CD4-positive, alpha-beta T cell treated with Interleukin-15 for 4 hours (primary cell): Measurements from ENCODE around the gene JUND.

Source experiments
- DNase-seq: peaks from one replicate; pipeline ENCODE4 v3.0.0-alpha.2; 2020; ENCODE audit warnings: low spot score

Gene JUND

DNA sequence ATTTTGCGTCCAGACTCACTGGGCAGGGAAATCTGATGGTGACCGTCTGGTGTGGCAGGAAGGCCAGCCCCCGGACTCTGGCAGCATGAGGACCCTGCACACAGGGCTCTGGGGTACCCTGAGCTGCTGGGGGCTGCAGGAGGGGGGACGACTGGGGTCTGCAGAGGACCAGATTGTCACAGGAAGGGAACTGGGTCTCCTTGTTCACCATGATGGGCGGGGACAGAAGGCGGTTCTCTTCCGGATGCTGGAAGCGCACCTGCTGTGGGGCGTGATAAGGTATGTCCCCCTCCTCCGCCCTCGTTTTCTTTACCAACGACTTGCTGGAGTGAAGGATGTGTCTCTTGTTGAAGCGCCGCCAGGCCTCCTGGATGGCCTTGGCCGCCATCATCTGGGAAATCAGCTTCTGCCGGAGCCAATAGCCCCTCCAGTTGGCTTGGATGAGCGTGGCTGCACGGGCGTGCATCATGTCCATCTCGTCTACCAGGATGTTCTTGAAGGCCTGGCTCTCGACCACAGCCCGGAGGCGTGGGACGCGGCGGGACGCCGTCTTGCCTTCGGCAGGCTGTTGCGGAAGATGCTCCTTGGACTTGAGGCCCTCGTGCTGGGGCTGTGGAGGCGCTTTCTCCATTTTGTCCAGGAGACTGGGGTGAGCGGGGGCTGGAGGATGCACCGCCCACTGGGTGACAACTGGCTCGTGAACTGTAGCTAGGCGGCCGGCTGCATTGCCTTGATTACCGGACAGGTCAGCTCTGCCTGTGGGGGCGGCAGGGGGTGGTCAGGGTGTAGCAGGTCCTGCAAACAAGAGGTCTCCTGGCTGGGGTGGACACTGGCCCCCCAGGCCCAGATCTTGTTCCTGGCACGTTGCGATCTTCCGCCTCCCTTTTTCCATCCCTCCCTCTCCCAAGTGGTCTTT lies 14.4 kb downstream of the JUND start:
- no peak for DNase-seq

GRCh38 chr19:18265582-18265981 lies 15.8 kb downstream of the JUND start:
- DNase-seq, result no peak

GRCh38 chr19:18264971-18265540 lies 16.4 kb downstream of the JUND start:
- DNase-seq, result no peak

- DNase-seq, result no peak
These were observed 17.1 kb downstream of the JUND start for GRCh38 chr19:18264137-18264854.

DNA sequence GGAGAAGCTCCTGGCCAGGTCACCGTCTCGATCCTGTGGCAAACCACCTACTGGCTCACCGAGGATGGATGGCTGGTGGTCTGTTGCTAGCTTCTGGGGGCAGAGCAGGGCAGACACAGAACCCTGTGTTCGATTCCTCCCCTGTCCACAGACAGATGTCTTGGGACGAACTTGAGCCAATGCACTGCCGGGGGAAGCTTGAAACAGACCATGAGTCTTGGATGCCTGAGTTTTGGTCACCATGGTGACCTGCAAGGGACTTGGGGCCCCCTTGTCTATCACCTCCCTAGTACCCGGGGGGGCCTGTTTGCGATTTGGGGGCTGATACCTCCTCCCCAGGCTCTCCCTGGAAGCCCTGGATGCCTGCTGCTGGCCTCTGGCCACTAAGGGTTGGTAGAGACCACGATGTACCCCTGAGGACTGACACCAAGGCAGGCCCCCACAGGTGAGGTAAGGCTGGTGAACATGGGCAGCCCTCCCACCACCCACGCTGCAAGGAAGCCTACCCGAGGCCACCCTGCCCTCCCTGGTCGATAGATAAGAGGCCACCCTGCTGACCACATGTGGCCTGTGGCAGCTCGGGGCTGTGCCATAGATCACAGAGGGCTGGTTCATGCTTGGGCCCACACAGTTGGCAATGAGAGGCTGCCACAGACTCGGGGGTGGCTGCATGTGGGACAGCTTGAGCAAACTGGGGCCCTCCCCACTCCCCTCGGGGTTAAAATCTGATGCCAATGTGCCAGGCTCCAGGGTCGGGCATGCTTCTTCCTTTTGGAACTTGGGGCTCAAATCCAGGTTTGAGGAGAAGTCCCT lies 17.9 kb downstream of the JUND start:
- no peak for DNase-seq

DNA sequence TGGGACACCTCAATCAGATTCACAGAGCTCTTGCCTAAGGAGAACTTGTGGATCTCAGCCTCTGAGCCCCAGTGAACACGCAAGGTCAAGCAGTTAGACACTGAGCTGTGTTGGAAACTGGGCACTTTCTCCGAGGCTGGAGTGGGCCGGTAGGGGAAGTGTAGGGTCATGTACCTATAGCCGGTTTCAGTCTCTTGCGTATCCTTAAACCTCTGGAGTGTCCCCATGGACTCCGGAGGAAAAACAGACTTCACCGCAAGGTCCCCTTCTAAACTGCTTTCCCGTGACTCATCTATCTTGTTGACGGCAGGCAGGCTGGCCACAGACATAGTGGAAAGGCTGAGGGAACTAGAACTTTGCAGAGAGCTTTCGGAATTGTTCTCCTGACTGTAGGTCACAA lies 18.5 kb downstream of the JUND start:
- DNase-seq, result no peak

GRCh38 chr19:18262144-18262543 lies 19.3 kb downstream of the JUND start:
- DNase-seq, result no peak

GRCh38 chr19:18261474-18261873 lies 19.9 kb downstream of the JUND start:
- DNase-seq, result no peak

DNA sequence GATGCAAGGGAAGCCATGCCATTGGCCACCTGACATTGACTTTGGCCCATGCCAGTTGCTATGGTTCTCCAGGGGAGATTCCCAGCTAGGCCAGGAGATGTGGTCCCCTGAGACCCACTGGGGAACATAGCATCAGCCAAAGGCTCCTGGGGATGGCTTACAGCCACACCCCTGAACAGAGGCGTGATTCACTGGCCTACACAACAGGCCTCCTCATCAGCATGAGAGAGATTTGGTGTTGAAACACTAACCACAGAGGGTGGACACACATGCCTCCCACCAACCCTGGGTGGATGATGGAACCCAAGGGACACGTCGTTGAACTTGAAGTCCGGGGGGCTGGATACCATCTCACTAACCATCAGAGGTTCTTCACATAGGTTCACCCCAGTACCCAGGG lies 21.5 kb downstream of the JUND start:
- DNase-seq, result no peak

DNA sequence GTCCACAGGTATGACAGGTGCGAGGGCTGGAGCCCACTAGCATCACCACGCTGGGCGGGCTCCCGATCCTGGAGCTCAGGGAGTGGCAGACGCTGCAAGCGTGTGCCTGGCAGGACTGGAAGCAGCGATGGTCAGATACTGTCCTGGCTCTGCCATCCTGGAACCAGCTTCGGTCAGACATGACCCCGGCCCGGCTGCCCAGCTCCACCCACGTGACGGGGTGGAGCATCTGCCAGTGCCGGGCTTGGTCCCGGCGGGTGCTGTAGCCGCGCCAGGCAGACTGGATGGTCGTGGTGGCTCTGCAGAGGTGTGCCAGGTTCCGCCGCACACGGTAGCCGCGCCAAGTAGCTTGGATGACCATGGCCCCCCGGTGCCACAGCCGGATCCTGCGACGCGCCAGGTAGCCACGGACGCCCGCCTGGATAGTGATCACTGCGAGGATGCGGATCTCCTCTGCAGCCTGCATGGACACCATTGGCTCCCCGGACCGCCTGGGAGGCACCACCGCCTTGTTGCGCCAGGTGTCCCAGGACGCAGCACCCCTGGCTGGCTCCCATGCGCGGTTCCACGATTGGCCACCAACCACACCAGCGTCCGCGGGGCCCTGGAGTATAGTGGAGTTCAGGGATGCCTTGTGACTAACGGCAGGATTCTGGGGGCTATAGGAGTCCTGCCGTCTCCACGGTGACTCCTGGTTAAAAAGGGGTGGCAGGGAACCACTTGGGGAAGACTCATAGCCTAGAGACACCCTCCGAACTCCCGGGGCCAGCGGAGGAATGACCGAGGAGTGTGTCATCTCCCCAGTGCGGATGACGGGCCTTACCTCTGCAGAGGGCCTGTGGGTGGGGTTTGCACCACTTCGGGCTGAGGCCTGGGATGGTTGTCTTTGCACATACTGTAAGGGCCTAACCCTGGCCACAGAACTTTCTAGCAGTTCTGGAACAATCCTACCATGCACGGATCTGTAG lies 23.6 kb downstream of the JUND start:
- DNase-seq, result no peak

GRCh38 chr19:18254546-18255503 lies 26.6 kb downstream of the JUND start:
- DNase-seq, result no peak

- DNase-seq, result no peak
These were observed 27.7 kb downstream of the JUND start for GRCh38 chr19:18253716-18254115.

- DNase-seq, result no peak
These were observed 28.3 kb downstream of the JUND start for GRCh38 chr19:18253130-18253529.

DNA sequence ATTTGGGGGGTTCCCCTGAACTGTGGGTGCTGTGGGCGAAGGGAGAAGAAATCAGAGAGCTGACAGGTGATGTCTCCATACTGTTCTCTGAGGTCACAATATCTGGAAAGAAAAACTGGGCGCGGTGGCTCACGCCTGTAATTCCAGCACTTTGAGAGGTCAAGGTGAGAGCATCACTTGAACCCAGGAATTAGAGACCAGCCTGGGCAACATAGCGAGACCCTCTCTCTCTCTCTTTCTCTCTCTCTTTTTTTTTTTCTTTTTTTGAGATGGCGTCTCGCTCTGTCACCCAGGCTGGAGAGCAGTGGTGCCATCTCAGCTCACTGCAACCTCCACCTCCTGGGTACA lies 29.1 kb downstream of the JUND start:
- DNase-seq, result no peak

- peak; percentile 82 for DNase-seq
These were observed 29.6 kb downstream of the JUND start for GRCh38 chr19:18251587-18252369.

DNA sequence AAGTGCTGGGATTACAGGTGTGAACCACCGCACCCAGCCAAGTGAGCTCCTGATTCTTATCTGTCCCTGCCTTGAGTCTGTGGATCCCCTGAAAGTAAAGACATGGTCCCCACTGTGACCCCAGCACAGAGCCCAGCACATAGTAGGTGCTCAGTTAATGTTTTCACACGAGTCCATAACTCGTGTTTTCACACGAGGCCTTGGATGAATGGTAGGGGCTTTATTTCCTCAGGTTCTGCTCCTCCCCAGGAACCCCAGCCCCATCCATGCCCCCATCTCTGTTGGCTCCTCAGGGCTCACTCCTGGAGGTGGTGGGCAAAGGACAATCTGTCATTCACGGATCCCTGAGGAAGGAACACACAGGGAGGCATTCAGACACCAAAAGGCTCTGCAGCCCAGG lies 31.6 kb downstream of the JUND start:
- DNase-seq, result no peak

GRCh38 chr19:18245297-18245696 lies 36.1 kb downstream of the JUND start:
- no peak for DNase-seq

DNA sequence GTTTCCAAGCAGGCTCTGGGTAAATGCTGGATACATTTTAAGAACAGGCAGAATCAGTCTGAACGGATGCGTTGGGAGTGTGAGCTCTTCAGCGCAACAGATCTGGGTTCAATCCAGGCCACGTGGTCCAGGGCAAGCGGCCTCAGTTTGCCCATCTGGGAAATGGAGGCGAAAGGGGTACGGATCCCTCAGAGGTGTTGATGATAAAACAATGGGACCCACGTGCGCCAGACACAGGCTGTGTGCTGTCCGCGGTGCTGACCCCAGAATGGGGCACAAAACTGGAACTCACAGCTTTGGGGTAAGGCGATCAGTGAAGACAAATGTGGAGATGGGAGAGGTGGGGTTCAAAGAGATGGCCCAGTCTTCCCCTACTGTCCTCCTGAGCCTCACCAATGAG lies 42.1 kb downstream of the JUND start:
- no peak for DNase-seq

DNA sequence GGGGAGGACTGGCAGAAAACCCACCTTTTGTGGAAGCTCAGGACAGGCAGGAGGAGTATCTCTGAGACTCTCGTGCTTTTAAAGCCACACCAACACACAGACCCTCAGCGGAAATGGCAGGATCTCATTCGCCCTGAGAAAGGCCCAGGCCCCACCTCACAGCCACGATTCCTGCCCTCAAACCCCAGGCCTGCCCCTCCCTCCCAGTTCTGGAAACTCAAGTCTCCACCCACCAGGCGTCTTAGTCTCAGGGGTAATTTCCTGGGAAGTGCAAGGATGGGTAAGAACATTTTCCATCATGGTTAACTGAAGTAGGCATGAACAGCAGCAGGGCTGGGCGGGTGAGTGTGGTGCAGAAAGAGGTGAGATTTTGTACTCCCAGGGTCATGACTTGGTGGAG lies 47.2 kb downstream of the JUND start:
- DNase-seq, result no peak
